HG03095 (cell line): Measurements from ENCODE around the gene GPR21.
A peak's percentile ranks its signal among the peaks of the same experiment; 100 is the strongest.

Experiments used
- ATAC-seq: cut with Tn5 transposase; IDR thresholded peaks from one replicate; pipeline ENCODE4 v1.9.1; 2021; ENCODE audit warnings: moderate library complexity; ENCODE audit not compliant: unreplicated experiment

GPR21 gene, protein sequence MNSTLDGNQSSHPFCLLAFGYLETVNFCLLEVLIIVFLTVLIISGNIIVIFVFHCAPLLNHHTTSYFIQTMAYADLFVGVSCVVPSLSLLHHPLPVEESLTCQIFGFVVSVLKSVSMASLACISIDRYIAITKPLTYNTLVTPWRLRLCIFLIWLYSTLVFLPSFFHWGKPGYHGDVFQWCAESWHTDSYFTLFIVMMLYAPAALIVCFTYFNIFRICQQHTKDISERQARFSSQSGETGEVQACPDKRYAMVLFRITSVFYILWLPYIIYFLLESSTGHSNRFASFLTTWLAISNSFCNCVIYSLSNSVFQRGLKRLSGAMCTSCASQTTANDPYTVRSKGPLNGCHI

DNA sequence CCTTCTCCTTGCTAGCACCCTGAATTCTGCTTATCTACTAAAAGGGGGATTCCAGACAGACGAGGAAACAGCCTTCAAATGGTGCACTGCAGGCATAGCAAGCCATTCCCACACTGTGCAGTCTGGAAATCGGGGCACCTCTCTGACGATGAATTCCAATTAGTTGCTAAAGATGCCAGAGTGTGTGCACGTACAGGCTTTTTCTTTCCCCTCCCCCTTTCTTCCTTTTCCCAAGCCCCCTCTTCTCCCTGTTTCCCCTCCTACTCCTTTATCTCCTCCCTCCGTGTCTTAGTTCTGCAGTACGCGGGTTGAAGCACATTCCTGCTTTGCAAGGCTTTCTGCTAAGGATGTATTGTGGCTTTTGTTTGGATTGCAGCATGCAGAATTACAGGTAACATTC lies at the start of gene GPR21:
TSS of gene GPR21 (plus strand) at position 316 of the 400 bp plus-strand sequence. CDS start 900 bp downstream, outside the sequence.
- ATAC-seq: no peak

DNA sequence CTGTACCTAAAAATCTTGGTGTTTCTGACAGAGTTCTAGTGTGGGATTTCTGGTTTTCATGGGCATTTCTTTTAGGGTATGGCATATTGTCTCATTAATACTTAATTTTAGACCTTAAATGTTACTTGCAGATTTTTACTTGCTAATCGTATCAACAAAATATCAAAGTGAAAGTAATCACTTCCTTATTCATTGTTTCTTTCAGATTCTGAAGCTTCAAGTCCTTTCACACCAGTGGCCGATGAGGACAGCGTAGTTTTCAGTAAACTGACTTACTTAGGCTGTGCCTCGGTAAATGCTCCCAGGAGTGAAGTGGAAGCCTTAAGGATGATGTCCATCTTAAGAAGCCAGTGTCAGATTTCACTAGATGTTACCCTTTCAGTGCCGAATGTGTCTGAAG lies 47.5 kb upstream of the GPR21 start:
- no peak for ATAC-seq

DNA sequence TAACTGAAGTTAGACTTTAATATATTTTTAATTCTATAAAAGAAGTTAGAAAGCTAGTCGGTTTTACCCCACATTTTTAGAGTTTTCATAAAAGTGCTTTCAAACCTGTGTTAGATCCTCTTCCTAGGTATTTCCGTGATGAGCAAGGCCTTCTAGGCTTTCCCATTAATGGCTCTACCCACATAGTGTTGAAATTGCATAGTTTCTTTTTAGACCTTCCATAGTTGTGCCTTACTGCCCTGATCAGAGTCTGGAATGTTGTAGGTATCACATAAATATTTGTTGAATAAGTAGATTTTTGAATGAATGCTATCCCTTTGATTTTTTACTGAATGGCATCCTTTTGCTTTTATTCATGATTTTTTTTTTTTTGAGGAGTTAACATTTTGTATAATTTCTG lies 45.3 kb upstream of the GPR21 start:
- ATAC-seq: no peak

DNA sequence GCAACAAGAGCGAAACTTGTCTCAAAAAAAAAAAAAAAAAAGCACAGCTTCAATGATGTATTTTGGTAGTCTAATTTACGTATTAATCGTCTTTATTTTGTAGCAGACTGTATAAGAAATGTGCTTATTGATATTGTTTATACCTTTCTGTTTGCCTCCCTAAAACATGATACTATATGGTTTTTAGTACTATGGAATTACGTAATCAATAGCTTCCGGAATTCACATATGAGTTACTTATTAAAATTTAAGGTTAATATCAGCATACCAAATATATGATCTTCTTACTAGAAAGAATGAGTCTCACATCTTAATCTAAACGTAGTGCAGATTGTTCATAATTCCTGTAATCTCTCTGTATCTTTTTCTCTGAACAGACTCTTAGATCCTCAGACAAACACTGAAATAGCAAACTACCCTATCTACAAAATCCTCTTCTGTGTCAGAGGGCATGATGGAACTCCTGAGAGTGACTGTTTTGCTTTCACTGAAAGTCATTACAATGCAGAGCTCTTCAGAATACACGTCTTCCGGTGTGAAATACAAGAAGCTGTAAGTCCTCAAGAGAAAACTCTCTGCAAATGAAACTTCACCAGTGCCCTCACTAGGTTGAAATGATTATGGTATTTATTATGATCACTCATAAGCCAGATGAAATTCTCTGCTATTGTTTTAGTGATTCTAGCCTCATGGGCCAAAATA lies 44.4 kb upstream of the GPR21 start:
- peak; percentile 68 for ATAC-seq

DNA sequence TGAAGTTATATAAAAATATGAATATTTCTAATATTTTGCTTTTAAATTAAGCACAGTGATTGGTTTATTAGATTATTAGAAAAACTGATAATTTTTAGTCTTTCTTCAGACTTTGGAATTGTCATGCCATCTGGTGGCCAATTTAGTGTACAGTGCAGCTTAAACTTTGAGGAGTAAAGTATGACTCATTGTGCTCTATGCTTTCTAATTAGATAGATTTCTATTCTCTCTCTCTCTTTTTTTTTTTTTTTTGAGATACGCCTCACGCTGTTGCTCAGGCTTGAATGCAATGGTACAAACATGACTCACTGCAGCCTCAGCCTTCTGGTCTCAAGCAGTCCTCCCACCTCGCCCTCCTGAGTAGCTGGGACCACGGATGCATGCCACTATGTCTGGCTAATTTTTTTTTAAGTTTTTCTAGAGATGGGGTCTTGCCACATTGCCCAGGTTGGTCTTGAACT lies 42.1 kb upstream of the GPR21 start:
- ATAC-seq: no peak

DNA sequence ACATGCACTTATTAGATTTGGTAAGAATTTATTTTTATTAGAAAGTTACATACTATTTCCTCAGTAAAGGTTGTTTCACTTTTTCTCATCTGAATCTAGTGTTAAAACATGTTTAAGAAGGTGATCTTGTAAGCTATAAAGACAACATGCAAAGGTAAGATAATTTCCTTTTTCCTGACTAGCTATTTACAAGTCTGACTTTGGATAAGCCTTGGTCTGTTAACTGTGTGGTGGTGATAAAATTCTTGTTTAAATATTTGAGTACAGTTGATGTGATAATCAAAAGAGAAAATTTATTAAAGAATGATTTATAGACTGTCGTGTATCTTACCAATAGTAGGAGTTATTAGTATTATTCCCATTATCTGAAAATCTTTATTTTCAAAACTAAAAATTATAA lies 36.9 kb upstream of the GPR21 start:
- ATAC-seq: no peak

DNA sequence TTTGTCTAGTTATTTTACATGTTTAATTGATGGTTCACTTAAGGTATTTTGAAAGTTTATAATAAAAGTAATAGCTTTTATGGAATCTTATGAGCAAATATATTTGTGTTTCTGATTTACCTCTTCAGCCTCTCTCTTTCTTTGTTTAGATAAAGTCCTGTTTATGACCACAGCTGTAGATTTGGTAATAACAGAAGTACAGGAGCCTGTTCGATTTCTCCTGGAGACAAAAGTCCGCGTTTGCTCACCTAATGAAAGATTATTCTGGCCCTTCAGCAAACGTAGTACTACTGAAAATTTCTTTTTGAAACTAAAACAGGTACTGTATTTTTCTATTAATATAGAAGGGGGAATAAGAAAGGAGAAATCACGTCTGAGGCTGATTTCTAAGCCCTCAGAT lies 35.0 kb upstream of the GPR21 start:
- ATAC-seq: no peak

DNA sequence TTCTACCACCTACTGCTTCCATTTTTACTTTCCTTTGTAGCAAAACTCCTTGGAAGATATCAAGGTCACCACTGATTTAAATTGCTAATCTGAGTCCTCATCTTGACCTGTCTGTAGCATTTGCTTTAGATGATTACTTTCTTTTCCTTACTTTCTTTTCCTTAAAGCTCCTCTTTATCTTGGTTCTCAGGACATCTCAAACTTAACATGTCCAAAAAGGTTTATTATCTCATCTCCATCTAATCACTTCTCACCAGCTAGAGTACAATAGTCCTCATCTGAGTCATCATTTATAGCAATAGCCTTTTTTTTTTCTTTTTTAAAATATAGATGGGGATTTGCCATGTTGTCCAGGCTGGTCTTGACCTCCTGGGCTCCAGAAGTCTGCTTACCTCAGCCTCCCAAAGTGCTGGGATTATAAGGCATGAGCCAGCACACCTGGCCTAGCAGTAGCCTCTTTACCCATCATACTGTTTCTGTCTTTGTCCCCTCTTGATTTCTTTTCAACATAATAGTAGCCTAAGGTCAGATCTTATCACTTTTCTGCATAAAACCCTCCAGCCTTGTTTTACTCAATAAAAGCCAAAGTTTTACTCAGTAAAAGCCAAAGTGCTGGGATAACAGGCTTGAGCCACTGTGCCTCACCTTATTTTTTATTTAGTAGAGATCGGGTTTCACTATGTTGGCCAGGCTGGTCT lies 32.9 kb upstream of the GPR21 start:
- ATAC-seq: no peak

DNA sequence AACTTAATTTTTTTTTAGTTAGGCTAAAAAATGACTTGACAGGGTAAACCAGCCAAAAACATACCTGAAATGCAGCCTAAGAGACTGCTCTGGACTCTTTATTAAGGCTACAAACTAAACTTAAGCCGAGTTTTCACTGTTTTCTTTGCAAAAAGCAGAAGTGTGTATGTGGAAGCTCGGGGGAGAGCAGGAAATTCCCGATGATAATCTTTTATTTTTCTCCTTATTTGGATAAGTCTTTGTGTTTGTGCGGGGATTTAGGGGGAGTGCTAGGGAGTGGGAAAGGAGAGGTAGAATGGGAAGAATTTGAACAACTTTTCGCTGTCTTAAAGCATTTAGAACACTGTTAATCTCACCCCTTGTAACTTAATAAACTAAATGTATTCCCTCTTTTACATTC lies 30.7 kb upstream of the GPR21 start:
- ATAC-seq: no peak

DNA sequence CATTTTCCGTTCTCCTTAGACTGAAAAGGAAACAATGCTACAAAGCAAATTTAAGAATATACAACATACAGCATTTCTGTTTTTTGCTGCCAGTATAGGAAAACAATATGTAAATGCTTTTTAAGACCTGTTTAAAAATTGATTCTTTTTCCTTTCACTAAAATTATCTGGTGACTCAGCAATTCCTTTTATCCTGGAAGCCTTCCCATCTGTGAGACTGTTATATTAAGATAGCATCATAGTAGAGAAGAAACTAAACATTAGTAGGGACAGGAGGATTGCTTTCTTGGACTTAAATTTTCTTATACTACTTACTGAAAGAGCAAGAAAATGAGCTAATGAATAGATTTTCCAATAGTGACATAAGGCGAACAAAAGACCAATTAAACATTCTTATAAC lies 30.0 kb upstream of the GPR21 start:
- no peak for ATAC-seq

DNA sequence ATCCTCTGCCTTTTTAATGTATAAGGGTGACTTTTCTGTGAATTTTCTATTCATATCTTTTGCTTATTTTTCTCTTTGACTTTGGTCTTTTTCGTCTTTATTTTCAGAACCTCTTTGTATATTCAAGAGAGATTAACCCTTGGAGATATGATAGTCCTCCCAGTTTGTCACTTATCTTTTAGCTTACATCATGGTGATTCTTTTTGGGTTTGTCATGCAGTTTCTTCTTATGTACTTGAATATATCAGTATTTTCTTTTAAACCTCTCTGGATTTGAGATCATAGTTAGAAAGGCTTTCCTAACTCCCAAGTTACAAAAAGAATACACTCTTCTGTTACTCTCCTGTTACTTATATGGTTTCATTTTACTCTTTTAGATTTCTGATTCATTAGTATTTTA lies 27.5 kb upstream of the GPR21 start:
- ATAC-seq: no peak

DNA sequence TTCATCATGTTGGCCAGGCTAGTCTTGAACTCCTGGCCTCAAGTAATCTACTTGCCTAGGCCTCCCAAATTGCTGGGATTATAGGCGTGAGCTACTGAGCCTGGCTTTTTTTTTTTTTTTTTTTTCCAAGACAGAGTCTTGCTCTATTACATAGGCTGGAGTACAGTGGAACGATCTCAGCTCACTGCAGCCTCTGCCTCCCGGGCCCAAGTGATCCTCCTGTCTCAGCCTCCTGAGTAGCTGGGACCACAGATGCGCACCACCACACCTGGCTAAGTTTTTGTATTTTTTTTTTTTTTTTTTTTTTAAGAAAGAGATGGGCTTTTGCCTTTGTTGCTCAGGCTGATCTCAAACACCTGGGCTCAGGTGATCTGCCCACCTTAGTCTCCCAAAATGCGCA lies 26.2 kb upstream of the GPR21 start:
- ATAC-seq: no peak

DNA sequence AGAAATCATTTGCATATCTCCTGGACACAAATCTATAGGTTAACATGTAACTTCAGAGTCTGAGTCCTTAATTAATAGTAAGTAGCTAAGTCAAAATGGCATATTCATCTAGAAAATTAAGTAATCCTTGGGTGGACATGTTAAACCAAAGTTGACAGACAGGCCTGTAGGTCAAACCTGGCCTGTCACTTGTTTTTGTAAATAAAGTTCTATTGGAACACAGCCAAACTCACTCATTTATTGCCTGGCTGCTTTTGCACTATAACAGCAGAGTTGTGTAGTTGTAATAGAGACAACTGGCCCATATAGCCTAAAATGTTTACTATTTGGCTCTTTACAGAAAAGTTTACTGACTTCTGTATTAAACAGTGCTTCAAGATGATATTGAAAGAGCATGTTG lies 24.6 kb upstream of the GPR21 start:
- ATAC-seq: no peak

DNA sequence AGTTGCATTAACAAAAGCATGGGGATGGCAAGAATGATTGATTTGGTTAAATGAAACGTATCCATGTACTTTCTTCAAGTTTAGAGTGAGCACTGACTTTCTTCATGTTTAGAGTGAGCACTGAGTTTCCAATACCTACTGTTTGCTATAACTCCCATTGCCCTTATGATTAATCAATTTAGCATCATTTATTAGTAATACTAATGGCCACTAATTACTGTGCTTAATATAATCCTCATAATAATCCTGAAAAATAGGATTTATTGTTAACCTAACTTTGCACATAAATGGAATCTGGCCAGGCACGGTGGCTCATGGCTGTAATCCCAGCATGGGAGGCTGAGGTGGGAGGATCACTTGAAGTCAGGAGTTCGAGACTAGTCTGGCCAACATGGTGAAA lies 22.1 kb upstream of the GPR21 start:
- ATAC-seq: no peak

DNA sequence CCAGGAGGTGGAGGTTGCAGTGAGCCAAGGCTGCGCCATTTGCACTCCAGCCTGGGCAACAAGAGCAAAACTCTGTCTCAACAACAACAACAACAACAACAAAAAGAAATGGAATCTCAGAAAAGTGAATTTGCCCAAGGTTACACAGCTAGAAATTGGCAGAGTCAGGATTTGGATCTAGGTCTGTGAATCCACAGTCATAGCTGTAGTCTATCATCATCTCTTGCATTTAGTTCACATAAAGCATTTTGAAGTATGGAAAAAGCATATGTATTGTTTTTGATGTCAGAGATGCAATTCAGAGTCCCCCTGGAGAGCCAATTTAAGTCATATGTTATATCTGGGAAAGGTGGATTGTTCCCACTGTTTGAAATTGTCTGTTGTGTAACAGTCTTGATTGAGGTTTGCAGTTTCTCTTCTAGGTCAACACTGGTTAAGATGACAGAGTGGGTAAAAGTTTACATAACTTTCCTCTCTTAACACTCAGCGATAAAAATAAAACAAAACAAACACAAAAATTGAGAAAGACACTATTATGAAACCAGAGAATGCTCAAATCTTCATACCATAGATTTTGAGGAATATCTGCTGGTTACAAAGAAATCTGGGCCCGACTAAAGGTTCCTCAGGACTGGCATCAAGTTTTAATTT lies 21.5 kb upstream of the GPR21 start:
- ATAC-seq: no peak

DNA sequence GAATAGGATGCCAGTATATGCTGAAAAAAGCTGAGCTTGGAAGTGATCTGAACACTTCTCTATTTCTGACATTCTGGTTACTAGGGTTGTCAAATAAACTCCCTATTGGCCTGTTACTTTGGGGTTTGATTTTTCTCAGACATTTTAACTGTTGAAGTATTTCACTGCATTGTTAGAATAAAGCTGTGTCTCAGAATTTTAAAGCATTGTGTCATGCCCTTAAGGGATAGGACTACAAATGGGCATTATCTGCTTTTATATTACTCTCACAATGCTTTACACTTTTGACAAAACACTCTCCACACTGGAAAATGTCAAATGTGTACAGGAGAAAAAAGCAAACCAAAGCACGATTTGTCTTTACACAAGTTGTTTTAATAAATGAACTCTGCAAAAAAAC lies 16.8 kb upstream of the GPR21 start:
- no peak for ATAC-seq

DNA sequence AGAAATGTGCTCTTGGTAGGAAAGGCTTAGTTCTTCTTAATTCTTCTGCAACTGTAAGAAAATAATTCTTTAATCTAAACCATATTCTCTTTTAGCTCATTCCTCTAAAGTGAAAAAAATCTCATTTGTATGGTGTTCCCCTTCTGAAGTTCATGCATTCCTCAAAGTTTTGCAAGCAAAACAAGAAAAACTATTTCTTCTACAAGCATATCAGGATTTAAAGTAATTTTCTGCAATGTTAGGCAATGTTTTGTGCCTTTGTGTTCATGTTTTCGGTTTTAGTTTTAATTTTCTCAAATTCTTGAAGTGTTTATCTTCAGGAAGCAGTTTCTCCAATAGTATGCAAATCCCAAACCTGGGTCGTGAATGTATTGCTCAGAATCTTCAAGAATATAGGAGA lies 12.7 kb upstream of the GPR21 start:
- no peak for ATAC-seq

DNA sequence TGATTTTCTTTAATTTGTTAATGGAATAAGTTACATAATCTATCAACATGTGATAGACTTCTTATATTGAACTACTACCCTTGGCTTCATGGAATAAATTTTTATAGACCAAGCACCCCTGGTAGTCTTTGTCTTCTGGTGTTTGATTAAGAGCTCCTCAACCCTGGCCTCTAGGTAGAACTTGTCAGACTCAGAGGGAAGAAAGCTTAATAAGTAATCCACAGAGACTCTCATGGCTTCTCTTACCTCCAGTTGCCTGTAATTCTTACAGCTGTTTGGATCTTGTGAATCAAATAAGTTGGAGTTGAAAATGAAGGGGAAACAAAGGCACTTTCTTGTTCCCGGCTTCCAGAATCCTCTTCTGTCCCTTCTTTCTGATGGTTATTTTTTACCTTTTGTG lies 7.0 kb upstream of the GPR21 start:
- no peak for ATAC-seq

DNA sequence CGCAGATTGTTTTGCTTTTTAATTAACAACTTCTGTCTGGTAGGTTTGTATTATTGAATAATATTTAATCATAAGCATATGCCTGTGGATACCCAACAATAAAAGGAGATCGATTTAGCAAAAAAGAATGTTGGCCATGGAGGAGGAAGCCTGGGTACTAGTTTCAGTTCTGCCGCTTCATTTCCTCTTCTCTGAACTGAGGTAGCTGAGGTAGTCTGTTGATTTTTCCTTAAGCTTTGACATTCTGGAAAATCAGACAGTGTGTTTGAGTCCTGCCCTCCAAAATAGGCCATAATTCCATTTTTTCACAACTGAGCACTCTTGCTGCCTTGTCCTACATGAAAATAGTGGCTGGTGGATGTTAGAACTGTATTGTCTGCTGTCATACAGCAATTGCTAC lies 6.0 kb upstream of the GPR21 start:
- ATAC-seq: no peak

DNA sequence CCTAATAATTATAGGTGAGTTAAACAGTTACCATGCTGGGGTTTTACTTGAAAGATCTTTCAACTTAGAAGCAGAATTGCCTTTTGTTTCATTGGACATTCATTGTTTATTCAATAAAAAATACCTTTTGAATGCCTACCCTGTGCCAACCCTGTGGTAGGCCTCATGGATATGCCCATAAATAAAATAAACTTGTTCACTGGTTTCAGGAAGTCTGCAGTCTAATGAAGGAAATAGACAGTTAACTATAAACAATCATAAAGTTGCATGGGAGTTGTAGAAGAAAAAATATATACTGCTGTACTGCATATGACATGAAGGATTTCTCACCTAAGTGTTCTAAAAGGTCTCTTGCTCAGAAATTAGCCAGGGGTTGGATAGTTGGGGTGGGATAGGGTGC lies 5.3 kb upstream of the GPR21 start:
- no peak for ATAC-seq

DNA sequence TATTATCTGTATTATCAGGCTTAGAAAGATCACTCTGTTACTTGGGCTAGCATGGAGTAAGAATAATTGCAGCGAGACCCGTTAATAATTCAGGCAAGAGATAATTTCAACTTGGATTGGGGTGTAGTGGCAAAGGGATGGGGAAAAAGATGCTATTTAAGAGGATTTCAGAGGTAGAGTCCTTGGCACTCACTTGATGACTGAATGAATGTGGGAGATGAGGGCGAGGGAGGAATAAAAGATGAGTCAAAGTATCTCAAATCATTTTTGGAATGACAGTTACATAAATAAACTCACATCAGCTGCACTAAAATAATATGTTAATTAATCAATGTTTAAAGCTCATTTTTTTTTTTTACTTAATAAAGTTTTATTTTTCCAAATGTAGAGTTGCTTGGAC lies 4.5 kb upstream of the GPR21 start:
- no peak for ATAC-seq

DNA sequence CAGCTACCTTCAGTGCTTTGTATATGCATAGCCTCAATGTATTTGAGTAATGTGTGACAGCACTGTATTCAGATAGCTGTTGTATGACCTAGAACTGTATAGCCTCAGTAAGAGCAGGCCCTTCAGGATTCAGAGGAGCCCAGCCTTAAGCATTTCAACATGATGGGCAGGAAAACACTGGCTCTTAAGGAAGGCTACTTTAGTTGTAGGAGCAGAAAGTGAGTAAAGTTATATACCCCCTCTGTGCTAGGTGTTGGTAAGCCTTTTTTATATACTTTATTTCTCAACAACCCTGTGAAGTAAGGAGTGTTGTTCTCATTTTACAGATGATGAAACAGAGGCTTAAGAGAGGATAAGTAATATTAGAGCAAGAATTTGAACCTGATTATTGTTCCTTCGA lies 1.5 kb upstream of the GPR21 start:
- no peak for ATAC-seq
